GM19238 (cell line): Measurements from ENCODE around the gene ART1.

ENCODE experiments used
- DNase-seq: peaks from one replicate; pipeline ENCODE4 v3.0.0; 2011; ENCODE audit warnings: low spot score; ENCODE audit not compliant: insufficient read length

The ART1 gene

GRCh38 chr11:3712274-3712673 lies 67.3 kb downstream of the ART1 start:
- no peak for DNase-seq
